Psoas muscle (tissue), 8 donors: ENCODE results near the gene LILRA6. TPM values are rescaled to one million over a fixed set of nuclear protein-coding genes. Genes with fewer than 3 reads are reported as not detected.
"Not testable (repeated sequence)": the region's sequence is repeated elsewhere in the genome, so short reads cannot be mapped to it uniquely, and the experiment has no call there.

Source experiments
- ATAC-seq, 4 donors: fragments of 200-7000 bp; cut with Tn5 transposase; one replicate each; pipeline ENCODE4 v1.9.1; 2020; ENCODE audit warnings: moderate library complexity in 3 of 4, mild to moderate bottlenecking in 2 of 4
- DNase-seq, 2 donors: peaks; one replicate each; pipeline ENCODE4 v3.0.0-alpha.2; 2020
- H3K27ac ChIP-seq: fragments of 200-600 bp; one replicate; pipeline ENCODE4 v1.8.0; 2022
- H3K27me3 ChIP-seq, 3 donors: fragments of 200-600 bp in 1 of 3; one replicate each; pipeline versions ENCODE4 v1.6.1 to v1.8.0; 2013 to 2022; ENCODE audit warnings: low read length in 2 of 3, mild to moderate bottlenecking in 2 of 3, moderate library complexity in 1 of 3; ENCODE audit not compliant: insufficient read depth in 3 of 3
- H3K36me3 ChIP-seq, 2 donors: fragments of 200-600 bp in 1 of 2; one replicate each; pipeline versions ENCODE4 v1.6.1 to v1.8.0; 2013 to 2022; ENCODE audit warnings: low read depth in 1 of 2, mild to moderate bottlenecking in 1 of 2, moderate library complexity in 1 of 2; ENCODE audit not compliant: insufficient read depth in 1 of 2
- H3K4me1 ChIP-seq: fragments of 200-600 bp; one replicate; pipeline ENCODE4 v1.8.0; 2022
- H3K4me3 ChIP-seq: fragments of 200-600 bp; one replicate; pipeline ENCODE4 v1.8.0; 2022; ENCODE audit warnings: mild to moderate bottlenecking
- H3K9me3 ChIP-seq: fragments of 200-600 bp; one replicate; pipeline ENCODE4 v1.8.0; 2022
- WGBS, 3 donors: extraction: QIAGEN DNeasy Blood & Tissue Kit; methylation state at CpG; one replicate each; pipeline versions ENCODE4 v1.1.6 to v1.1.7; 2013; 5-methylcytosine and 5-hydroxymethylcytosine counted together
- intact Hi-C, 2 donors: fragments of 100-400 bp; cut with DNase I; formaldehyde crosslinking; loops; one replicate each; pipeline versions ENCODE4 v1.11.0 to v1.14.2; 2022
- polyA plus RNA-seq, 3 donors: library from polyadenylated mRNA; stranded (reverse); fragments of 200-250 nt; gene quantifications; one replicate each; pipeline ENCODE4 v1.2.3, GENCODE V29; 2013
- total RNA-seq, 4 donors: library from RNA; stranded (reverse); fragmentation: NEBNext Ultra II Directional in 2 of 4; extraction: Animal tissue kit (Norgen Biotek cat#: 25700) in 2 of 4; gene quantifications; one replicate each; pipeline versions ENCODE4 v1.2.1 to v1.2.4, GENCODE V29; 2021 to 2023
- TF ChIP-seq, protein P1 (sequence below): fragments of 200-600 bp; IDR thresholded peaks from one replicate; pipeline ENCODE4 v1.8.0; 2022; ENCODE audit warnings: antibody characterized with exemption
- donor health status: healthy with polysubstance abuse.
- donor health status: DM: no; HTN: no; CAD: no; lungs with moderate emphysema.
- donor health status: Bipolar disorder and iron deficiency.
- donor health status: healthy.
- donor health status: DM: yes; HTN: yes; CAD: no.
- donor health status: DM: no; HTN: no; CAD: no.
- donor health status: DM: no; HTN: no; CAD: no.
- donor health status: DM: yes; HTN: yes; CAD: no.

LILRA6 gene
- total and polyA plus RNA-seq, 7 donors, result 0.22 to 1.6 (median 0.54) TPM

DNA sequence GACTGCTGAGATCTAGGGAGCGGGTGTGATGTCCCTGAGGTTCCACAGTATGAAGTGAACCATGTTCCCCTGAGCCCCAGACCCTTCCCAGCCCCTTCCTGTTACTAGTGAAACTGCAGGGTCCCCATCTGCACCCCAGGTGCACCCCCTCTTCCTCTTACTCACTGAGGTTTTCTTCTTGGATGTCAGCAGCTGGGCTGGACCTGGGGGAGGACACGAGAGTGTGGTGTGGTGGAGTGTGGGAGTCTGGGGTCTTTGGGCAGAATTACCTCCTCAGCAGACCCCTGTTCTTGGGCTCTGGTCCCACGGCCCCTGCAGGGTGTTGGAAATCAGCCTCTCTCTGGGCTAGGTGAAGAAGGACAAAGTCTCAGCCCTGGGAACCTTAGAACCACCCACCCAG, 3.3 kb upstream of the LILRA6 start:
- Histone ChIP-seq H3K36me3 (no peaks in the 10 kb centered on the region), H3K4me1 (no peaks in the 10 kb centered on the region), H3K27ac (no peak overlapping the region), H3K27me3 (no peaks in the 10 kb centered on the region), H3K4me3 (no peak overlapping the region), H3K9me3 (no peaks in the 10 kb centered on the region)
- intact Hi-C loops, result loop anchor here in 1 of 2 donors (2.0 kb wide), 1 partner anchor 23 kb away; the partner anchor contains the start of gene LILRB3
- TF ChIP-seq, protein P1, sequence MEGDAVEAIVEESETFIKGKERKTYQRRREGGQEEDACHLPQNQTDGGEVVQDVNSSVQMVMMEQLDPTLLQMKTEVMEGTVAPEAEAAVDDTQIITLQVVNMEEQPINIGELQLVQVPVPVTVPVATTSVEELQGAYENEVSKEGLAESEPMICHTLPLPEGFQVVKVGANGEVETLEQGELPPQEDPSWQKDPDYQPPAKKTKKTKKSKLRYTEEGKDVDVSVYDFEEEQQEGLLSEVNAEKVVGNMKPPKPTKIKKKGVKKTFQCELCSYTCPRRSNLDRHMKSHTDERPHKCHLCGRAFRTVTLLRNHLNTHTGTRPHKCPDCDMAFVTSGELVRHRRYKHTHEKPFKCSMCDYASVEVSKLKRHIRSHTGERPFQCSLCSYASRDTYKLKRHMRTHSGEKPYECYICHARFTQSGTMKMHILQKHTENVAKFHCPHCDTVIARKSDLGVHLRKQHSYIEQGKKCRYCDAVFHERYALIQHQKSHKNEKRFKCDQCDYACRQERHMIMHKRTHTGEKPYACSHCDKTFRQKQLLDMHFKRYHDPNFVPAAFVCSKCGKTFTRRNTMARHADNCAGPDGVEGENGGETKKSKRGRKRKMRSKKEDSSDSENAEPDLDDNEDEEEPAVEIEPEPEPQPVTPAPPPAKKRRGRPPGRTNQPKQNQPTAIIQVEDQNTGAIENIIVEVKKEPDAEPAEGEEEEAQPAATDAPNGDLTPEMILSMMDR, result no peak
- DNase-seq, result no peak
- ATAC-seq, result no peak
- 62 to 67% (median 65%) methylated on average over 3 of the region's 3 CpGs for WGBS, 3 donors

DNA sequence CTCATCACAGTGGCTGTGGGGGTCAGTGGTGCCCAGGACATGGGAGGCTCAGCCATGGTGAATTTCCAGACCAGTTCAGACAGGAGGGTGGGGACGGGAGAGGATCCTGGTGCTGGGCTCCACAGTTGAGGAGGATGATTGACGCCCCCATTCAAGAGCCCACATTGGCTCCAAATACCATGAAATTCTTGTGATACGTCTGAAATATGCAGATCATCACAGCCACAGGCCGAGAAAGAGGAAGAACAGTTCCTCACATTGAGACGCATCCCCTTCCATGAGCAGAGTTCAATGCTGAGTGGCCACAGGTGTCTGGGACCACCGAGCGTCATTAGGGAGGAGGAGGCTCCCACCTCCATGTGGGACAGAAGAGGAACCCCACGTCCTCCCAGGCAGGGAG, 1.2 kb upstream of the LILRA6 start:
- H3K27me3 ChIP-seq, ATAC-seq, H3K4me3 ChIP-seq, H3K36me3 ChIP-seq, H3K4me1 ChIP-seq, H3K9me3 ChIP-seq, DNase-seq, H3K27ac ChIP-seq: not testable (repeated sequence)
- intact Hi-C loops, result loop anchor here in 1 of 2 donors (2.0 kb wide), 1 partner anchor 21 kb away; the partner anchor contains the start of gene LILRB3
- WGBS, 3 donors, result 49 to 51% methylated on average over 5 to 7 of the region's 8 CpGs; no CpG with 5 or more reads in 1 of the 3 donors

DNA sequence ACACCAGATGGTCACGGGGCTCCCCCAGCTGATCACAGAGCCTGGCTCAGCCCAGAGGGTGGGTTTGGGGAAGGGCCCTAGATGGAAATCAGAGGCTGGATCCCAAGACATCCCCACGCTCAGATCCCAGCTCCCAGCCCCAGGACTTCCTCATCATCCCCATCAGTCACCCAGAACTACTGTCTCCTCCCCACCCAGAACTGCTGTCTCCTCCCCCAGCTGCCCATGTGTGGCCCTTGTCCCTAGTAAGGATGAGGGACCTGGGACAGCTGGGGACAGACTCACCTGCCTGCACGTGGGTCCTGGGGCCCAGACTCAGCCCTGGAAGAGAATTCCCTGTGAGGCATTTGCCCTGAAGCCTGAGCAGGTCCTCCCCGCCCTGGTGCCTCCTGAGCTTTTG, 356 bp downstream of the LILRA6 start:
- H3K4me1 ChIP-seq, H3K36me3 ChIP-seq, H3K4me3 ChIP-seq, DNase-seq, ATAC-seq, H3K9me3 ChIP-seq, H3K27ac ChIP-seq, intact Hi-C loops, H3K27me3 ChIP-seq: not testable (repeated sequence)
- WGBS, 3 donors, result 55 to 69% methylated on average over 3 to 4 of the region's 4 CpGs; no CpG with 5 or more reads in 1 of the 3 donors

DNA sequence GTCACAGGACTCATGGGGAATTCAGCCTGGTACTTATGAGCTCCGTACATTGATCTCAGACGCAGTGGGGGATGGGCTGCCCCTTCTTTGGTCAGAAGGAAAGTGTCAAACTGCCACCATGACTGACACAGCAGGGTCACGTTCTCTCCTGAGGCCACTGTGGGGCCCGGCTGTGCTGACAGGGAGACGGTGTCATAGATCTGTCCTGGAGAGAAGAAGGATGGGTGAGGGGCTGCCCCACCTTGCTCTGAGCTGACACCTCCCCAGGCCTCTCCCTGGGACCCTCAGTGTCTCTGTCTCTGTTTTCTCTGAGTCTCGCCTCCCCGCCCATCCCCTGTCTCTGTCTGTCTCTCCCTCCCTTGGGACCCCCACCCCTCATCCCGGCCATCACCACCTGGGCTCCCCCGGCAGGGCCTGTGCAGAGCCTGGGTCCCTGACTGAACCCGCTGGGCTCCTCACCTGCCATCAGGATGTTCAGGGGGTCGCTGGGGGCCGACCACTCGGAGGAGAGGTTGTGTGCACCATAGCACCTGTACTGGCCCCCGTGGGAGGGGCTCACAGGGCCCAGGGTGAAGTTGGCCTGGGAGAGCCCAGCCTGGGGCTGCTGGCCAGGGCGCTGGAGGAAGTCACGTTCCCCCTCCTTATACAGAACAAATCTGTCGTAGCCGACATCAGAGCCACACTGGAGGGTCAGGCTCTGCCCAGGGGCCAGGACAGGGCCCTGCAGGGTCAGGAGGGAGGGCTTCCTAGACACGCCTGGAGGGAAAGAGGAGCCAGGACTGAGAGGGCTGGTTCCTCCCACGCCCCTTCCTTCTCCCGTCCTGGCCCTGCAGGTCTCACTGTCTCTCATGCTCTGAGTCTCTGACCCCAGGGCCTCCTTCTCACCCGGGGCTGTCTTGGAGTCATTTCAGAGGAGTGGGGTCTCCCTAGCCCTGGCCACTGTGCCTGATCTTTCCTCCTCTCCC, 1.9 kb downstream of the LILRA6 start:
- not testable (repeated sequence) for H3K9me3 ChIP-seq, H3K4me3 ChIP-seq, ATAC-seq, H3K27ac ChIP-seq, H3K36me3 ChIP-seq, H3K4me1 ChIP-seq, H3K27me3 ChIP-seq, DNase-seq
- intact Hi-C loops, result loop anchor here in 1 of 2 donors (2.0 kb wide), 1 partner anchor 22 kb away; no protein-coding TSS in a partner anchor
- WGBS, 3 donors, result 44 to 56% (median 53%) methylated on average over 13 to 19 of the region's 22 CpGs

DNA sequence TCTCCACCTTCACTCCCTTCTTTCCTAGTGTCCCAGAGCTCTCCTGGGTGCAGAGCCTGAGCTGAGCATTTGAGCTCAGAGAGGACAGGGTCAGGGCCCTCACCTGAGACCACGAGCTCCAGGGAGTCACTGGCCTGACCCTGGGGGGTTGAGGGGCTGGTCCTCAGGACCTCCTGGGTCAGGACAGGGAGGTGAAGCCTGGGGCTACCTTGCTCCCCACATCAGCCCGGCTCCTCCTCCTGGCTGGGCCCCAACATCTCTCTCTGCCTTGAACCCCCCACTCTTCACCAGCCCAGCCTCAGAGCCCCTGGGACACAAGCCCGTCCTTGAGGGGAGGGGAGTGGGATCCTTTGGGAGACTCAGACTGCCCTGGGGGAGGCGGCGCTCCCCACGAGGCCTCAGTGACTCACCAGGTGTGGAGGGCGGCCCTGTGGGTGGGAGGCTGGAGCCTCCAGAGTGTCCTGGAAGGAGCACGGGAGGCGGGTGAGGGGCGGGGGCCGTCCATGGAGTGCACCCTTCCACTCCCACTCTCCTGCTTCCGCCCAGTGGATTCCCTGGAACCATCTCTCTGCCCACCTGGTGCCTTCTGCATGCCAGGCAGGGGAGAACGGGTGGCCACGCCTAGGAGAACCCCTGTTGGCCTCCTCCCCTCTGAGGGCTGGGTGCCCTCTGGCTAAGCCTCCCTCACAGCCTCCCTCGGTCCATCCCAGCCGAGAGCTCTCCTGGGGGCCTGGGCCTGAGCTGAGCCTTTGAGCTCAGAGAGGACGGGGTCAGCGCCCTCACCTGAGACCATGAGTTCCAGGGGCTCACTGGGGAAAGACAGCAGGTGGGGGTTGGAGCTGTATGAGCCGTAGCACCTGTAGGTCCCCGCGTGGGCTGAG, 2.9 kb downstream of the LILRA6 start:
- intact Hi-C loops, result loop anchor here in 1 of 2 donors (2.0 kb wide), 1 partner anchor 21 kb away; no protein-coding TSS in a partner anchor
- ATAC-seq, result peak in 1 of 4 donors; percentile 38
- not testable (repeated sequence) for DNase-seq, H3K27ac ChIP-seq, H3K4me1 ChIP-seq, H3K9me3 ChIP-seq, H3K36me3 ChIP-seq, H3K27me3 ChIP-seq, H3K4me3 ChIP-seq
- WGBS, 3 donors, result 59 to 70% (median 66%) methylated on average over 12 to 15 of the region's 21 CpGs

DNA sequence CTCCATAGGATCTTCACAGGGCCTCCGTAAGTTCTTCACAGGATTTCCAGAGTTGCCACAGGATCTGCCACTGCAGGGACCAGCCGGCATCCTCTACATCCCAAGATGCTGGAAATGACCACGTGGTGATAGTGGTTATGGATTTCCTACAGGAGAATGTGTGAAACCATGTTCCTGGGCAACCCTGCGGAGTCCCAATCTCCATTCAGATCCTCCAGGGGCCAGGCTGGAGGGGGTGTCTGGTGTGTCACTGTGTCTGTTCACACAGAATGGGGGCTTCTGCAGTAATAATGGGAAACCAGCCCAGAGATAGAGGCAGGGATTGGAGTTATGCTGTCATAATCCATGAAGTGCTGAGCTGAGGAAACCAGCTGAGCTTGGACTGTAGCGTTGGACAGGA, 8.6 kb downstream of the LILRA6 start:
- ATAC-seq (no peak), DNase-seq (no peak)
- intact Hi-C loops, result no loop called here
- Histone ChIP-seq H3K4me3 (no peak overlapping the region), H3K27ac (no peak overlapping the region), H3K9me3 (no peaks in the 10 kb centered on the region), H3K36me3 (no peaks in the 10 kb centered on the region), H3K4me1 (no peaks in the 10 kb centered on the region), H3K27me3 (peaks cover 0 to 7% (median 4%) of the 10 kb centered on the region in 3 donors)
- TF ChIP-seq, protein P1, result no peak
- 3 to 87% (median 58%) methylated on average over 5 of the region's 5 CpGs for WGBS, 3 donors
